Loucy (cell line): Measurements from ENCODE around the gene GAL3ST3.

Experiments
- H2AFZ ChIP-seq: fragments of 200-600 bp; sonication (generic); 2 replicates; pipeline ENCODE4 v1.6.0; 2016; ENCODE audit warnings: antibody characterized with exemption, mild to moderate bottlenecking, low read length, moderate library complexity
- H3F3A ChIP-seq: fragments of 200-600 bp; 2 replicates; pipeline ENCODE4 v1.6.0; 2016; ENCODE audit warnings: antibody characterized with exemption, low read depth, mild to moderate bottlenecking
- H3K27me3 ChIP-seq: fragments of 200-600 bp; sonication (generic); 2 replicates; pipeline ENCODE4 v1.6.1; 2014; ENCODE audit warnings: low read length, mild to moderate bottlenecking; ENCODE audit not compliant: insufficient read depth, poor library complexity, severe bottlenecking
- H3K36me3 ChIP-seq: fragments of 200-600 bp; sonication (generic); 2 replicates; pipeline ENCODE4 v1.6.1; 2016; ENCODE audit warnings: low read length; ENCODE audit not compliant: insufficient read depth
- H3K4me1 ChIP-seq: fragments of 200-600 bp; sonication (generic); 2 replicates; pipeline ENCODE4 v1.5.1; 2014; ENCODE audit warnings: low read length, mild to moderate bottlenecking; ENCODE audit not compliant: insufficient read depth, poor library complexity, severe bottlenecking
- H3K4me2 ChIP-seq: fragments of 200-600 bp; sonication (generic); 2 replicates; pipeline ENCODE4 v1.6.0; 2014; ENCODE audit warnings: antibody characterized with exemption, low read length, low read depth, mild to moderate bottlenecking; ENCODE audit not compliant: poor library complexity, severe bottlenecking
- H3K4me3 ChIP-seq: fragments of 200-600 bp; sonication (generic); 2 replicates; pipeline ENCODE4 v1.5.1; 2014; ENCODE audit warnings: low read length, mild to moderate bottlenecking, mixed read lengths; ENCODE audit not compliant: poor library complexity, severe bottlenecking
- H3K79me2 ChIP-seq: fragments of 200-600 bp; sonication (generic); 2 replicates; pipeline ENCODE4 v1.6.1; 2014; ENCODE audit warnings: low read length; ENCODE audit not compliant: insufficient read depth
- H3K9ac ChIP-seq: fragments of 200-600 bp; sonication (generic); 2 replicates; pipeline ENCODE4 v1.6.0; 2014; ENCODE audit warnings: mild to moderate bottlenecking, low read depth, low read length, moderate library complexity; ENCODE audit not compliant: poor library complexity, severe bottlenecking
- H3K9me2 ChIP-seq: fragments of 200-600 bp; sonication (generic); replicated peaks from 2 replicates; pipeline ENCODE4 v1.6.1; 2016; ENCODE audit warnings: low read depth, low read length, mixed read lengths
- H3K9me3 ChIP-seq: fragments of 200-600 bp; sonication (generic); 2 replicates; pipeline ENCODE4 v1.6.1; 2014; ENCODE audit warnings: mild to moderate bottlenecking, antibody characterized with exemption, low read length, low read depth; ENCODE audit not compliant: insufficient read depth
- H4K20me1 ChIP-seq: fragments of 200-600 bp; sonication (generic); 2 replicates; pipeline ENCODE4 v1.6.0; 2014; ENCODE audit warnings: antibody characterized with exemption, low read length, mild to moderate bottlenecking; ENCODE audit not compliant: insufficient read depth, poor library complexity, severe bottlenecking
- CTCF ChIP-seq: fragments of 200-600 bp; sonication (generic); conservative IDR thresholded peaks from 2 replicates; pipeline ENCODE4 v1.5.1; 2014; ENCODE audit warnings: mild to moderate bottlenecking, antibody characterized with exemption, low read length
- EZH2phosphoT487 ChIP-seq: fragments of 200-600 bp; IDR thresholded peaks from 2 replicates; pipeline ENCODE4 v1.6.1; 2018; ENCODE audit warnings: antibody characterized with exemption, mild to moderate bottlenecking, moderate library complexity, borderline replicate concordance

The GAL3ST3 gene

GRCh38 chr11:66036334-66036710 lies 12.6 kb downstream of the GAL3ST3 start:
- TF ChIP-seq CTCF (no peak), EZH2phosphoT487 (no peak)
- Histone ChIP-seq H3K4me1 (no peaks in the 10 kb centered on the region), H3K9ac (no peak overlapping the region), H3K4me2 (no peak overlapping the region), H3K36me3 (no peaks in the 10 kb centered on the region), H3K79me2 (no peaks in the 10 kb centered on the region), H3F3A (no peaks in the 10 kb centered on the region), H3K9me2 (no peaks in the 10 kb centered on the region), H3K27me3 (no peaks in the 10 kb centered on the region), H2AFZ (no peak overlapping the region), H3K4me3 (no peak overlapping the region), H3K9me3 (no peaks in the 10 kb centered on the region), H4K20me1 (no peaks in the 10 kb centered on the region)

DNA sequence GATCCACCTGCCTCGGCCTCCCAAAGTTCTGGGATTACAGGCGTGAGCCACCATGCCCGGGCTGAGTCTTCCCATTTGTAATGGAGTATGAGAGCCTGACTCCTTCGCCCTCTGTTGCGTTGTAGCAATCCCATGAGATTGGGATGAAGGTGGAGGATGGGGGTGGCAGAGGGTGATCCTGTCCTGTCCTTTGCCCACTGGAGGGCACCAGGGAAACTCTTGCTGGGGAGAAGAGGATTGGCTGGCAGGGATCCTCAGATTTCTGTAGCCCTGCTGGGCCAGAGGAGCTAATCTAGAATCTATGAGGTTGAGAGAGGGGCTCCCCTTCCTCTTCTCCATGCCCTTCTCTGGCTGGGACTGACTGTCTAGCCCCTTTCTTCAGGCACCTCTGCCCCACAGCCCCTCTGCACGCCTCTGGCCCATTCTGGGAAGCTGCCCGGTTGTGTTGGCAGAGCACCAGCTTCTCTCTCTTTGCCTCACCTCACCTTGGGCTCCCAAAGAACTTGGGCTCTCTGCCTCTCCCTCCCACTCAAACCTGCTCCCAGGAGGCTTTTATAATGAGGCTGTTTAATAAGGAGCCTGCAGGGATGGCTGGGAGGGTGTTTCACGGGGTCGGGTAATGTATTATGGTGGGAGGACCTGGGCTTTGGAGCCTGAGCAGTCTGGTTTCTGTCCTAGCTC lies 13.2 kb downstream of the GAL3ST3 start:
- Histone ChIP-seq H3K9me3 (no peaks in the 10 kb centered on the region), H4K20me1 (no peaks in the 10 kb centered on the region), H3K4me1 (no peaks in the 10 kb centered on the region), H3K9me2 (no peaks in the 10 kb centered on the region), H3K79me2 (no peaks in the 10 kb centered on the region), H3K4me2 (no peak overlapping the region), H3K36me3 (no peaks in the 10 kb centered on the region), H3K4me3 (no peak overlapping the region), H3K27me3 (no peaks in the 10 kb centered on the region), H3F3A (no peaks in the 10 kb centered on the region), H2AFZ (no peak overlapping the region), H3K9ac (no peak overlapping the region)
- TF ChIP-seq EZH2phosphoT487 (no peak), CTCF (no peak)

GRCh38 chr11:66032957-66033735 lies 15.8 kb downstream of the GAL3ST3 start:
- Histone ChIP-seq H3K4me2 (no peak overlapping the region), H3K36me3 (no peaks in the 10 kb centered on the region), H3F3A (no peaks in the 10 kb centered on the region), H3K4me1 (no peaks in the 10 kb centered on the region), H3K4me3 (no peak overlapping the region), H3K79me2 (no peaks in the 10 kb centered on the region), H3K9ac (no peak overlapping the region), H3K9me2 (no peaks in the 10 kb centered on the region), H2AFZ (no peak overlapping the region), H3K9me3 (no peaks in the 10 kb centered on the region), H4K20me1 (no peaks in the 10 kb centered on the region), H3K27me3 (no peaks in the 10 kb centered on the region)
- TF ChIP-seq CTCF (no peak), EZH2phosphoT487 (no peak)
